ENCODE measurements around the gene NCAPD2. TPM values are rescaled to one million over a fixed set of nuclear protein-coding genes. Genes with fewer than 3 reads are reported as not detected.

NCAPD2 gene
- total and polyA plus RNA-seq, 2 donors (not counting 3 experiments of a cell fraction or from before 2014, with no cell fraction given), result 41.8 to 90.1 TPM

DNA sequence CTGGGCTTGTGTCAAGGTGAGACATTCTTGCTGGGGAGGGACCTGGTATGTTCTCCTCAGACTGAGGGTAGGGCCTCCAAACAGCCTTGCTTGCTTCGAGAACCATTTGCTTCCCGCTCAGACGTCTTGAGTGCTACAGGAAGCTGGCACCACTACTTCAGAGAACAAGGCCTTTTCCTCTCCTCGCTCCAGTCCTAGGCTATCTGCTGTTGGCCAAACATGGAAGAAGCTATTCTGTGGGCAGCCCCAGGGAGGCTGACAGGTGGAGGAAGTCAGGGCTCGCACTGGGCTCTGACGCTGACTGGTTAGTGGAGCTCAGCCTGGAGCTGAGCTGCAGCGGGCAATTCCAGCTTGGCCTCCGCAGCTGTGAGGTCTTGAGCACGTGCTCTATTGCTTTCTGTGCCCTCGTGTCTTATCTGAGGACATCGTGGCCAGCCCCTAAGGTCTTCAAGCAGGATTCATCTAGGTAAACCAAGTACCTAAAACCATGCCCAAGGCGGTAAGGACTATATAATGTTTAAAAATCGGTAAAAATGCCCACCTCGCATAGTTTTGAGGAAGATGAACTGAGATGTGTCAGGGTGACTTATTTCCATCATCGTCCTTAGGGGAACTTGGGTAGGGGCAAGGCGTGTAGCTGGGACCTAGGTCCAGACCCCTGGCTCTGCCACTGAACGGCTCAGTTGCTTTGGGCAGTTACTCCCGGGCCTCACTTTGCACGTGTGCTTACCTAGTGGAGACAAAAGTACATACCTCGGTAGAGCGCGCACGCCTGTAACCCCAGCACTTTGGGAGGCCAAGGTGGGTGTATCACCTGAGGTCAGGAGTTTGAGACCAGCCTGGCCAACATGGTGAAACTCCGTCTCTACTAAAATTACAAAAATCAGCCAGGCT lies 44.8 kb downstream of the NCAPD2 start:
- no peak overlapping the region for H3K4me2 ChIP-seq (ENCODE audit: insufficient read depth, low read length)
- no peak overlapping the region for H2AFZ ChIP-seq (ENCODE audit: low read depth, low read length)
- H3K27me3 ChIP-seq (ENCODE audit: control insufficient read depth in 2 of 2, insufficient read depth in 2 of 2, low read length in 2 of 2), result no peaks in the 10 kb centered on the region
- no peak overlapping the region for H3K9ac ChIP-seq (replicated peaks; ENCODE audit: extremely low read depth, insufficient read depth, low read length)
- POLR2A ChIA-PET, result interaction anchor here (1.3 to 1.5 kb wide), 3 partner anchors 11 to 68 kb away, joined by 3 to 6 read pairs (median 5); partner anchors contain the start of gene VAMP1
- intact Hi-C loops (cut with micrococcal nuclease) (loop anchor here (1.0 kb wide), 1 partner anchor 115 kb away; no protein-coding TSS in a partner anchor), dilution Hi-C loops (cut with MboI; ENCODE audit: extremely low pct_ligation_motif_present, low sequenced_read_pairs) (no loop called here)
- H3K27ac ChIP-seq (ENCODE audit: insufficient read depth, low read depth, low read length), result no peak overlapping the region
- CTCF ChIA-PET, result interaction anchor here (0.6 to 7.0 kb wide), 17 partner anchors 12 to 216 kb away, joined by 3 to 145 read pairs (median 6); partner anchors contain the start of genes IFFO1, LTBR, MRPL51 and NOP2
- BruUV-seq (replicated peaks), result no TSS peak
- no peak for DNase-seq (ENCODE audit: low read depth, low spot score)
- H3K4me1 ChIP-seq (ENCODE audit: control insufficient read depth, extremely low read depth, insufficient read depth, low read length), result peaks cover 39% of the 10 kb centered on the region
- no peaks in the 10 kb centered on the region for H4K20me1 ChIP-seq (replicated peaks; ENCODE audit: control insufficient read depth, extremely low read depth, insufficient read depth, low read length)
- no peaks in the 10 kb centered on the region for H3K9me1 ChIP-seq (replicated peaks; ENCODE audit: control insufficient read depth, extremely low read depth, insufficient read depth, low read length)
- peaks cover 31% of the 10 kb centered on the region for H3K79me2 ChIP-seq (ENCODE audit: control insufficient read depth, insufficient read depth, low read length)
- FAIRE-seq, result peak; percentile 24
- H3K36me3 ChIP-seq (ENCODE audit: control insufficient read depth in 2 of 2, extremely low read depth in 1 of 2, insufficient read depth in 2 of 2, low read length in 2 of 2), result peaks cover 16 to 28% of the 10 kb centered on the region in 2 experiments
- H3K9me3 ChIP-seq (replicated peaks; ENCODE audit: control insufficient read depth, insufficient read depth, low read length), result no peaks in the 10 kb centered on the region
- peak; percentile 78 for TF ChIP-seq POLR2AphosphoS5 (IDR thresholded peaks at IDR 0.05; ENCODE audit: insufficient read depth, low read depth, low read length)
- TF ChIP-seq, protein P1, sequence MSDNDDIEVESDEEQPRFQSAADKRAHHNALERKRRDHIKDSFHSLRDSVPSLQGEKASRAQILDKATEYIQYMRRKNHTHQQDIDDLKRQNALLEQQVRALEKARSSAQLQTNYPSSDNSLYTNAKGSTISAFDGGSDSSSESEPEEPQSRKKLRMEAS (IDR thresholded peaks at IDR 0.05; ENCODE audit: insufficient read depth, insufficient read length), result no peak
- TF ChIP-seq EZH2 (IDR thresholded peaks at IDR 0.05; ENCODE audit: borderline replicate concordance, low read depth, low read length, severe bottlenecking), result no peak
- TF ChIP-seq GATA2 (IDR thresholded peaks at IDR 0.05; ENCODE audit: insufficient read depth, insufficient read length, low read depth, low read length), result no peak
- TF ChIP-seq, protein P2, sequence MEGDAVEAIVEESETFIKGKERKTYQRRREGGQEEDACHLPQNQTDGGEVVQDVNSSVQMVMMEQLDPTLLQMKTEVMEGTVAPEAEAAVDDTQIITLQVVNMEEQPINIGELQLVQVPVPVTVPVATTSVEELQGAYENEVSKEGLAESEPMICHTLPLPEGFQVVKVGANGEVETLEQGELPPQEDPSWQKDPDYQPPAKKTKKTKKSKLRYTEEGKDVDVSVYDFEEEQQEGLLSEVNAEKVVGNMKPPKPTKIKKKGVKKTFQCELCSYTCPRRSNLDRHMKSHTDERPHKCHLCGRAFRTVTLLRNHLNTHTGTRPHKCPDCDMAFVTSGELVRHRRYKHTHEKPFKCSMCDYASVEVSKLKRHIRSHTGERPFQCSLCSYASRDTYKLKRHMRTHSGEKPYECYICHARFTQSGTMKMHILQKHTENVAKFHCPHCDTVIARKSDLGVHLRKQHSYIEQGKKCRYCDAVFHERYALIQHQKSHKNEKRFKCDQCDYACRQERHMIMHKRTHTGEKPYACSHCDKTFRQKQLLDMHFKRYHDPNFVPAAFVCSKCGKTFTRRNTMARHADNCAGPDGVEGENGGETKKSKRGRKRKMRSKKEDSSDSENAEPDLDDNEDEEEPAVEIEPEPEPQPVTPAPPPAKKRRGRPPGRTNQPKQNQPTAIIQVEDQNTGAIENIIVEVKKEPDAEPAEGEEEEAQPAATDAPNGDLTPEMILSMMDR (IDR thresholded peaks at IDR 0.05; ENCODE audit: extremely low read depth in 1 of 2, insufficient read depth in 1 of 2, low read depth in 1 of 2, low read length in 2 of 2), result no peak
- TF ChIP-seq JUN (IDR thresholded peaks at IDR 0.05; ENCODE audit: borderline replicate concordance, insufficient read depth, insufficient read length, low read depth), result no peak
- peak; percentile 64 for TF ChIP-seq POLR2A (IDR thresholded peaks at IDR 0.05; ENCODE audit: low read depth, low read length)
- no peak for TF ChIP-seq MYC (IDR thresholded peaks at IDR 0.05; ENCODE audit: low read depth, low read length)
- TF ChIP-seq FOS (IDR thresholded peaks at IDR 0.05; ENCODE audit: borderline replicate concordance, insufficient read depth, low read length), result no peak
- H3K4me3 ChIP-seq (replicated peaks in 1 of 3; ENCODE audit: insufficient read depth in 1 of 3, low read depth in 1 of 3, low read length in 3 of 3), result no peak overlapping the region

All from endothelial cell of umbilical vein (primary cell).